Vagina (tissue), 2 donors: ENCODE measurements around the gene IL23R. TPM values are rescaled to one million over a fixed set of nuclear protein-coding genes. Genes with fewer than 3 reads are reported as not detected.

Source experiments
- DNase-seq, 2 donors: peaks; one replicate each; pipeline ENCODE4 v3.0.0-alpha.2; 2017; ENCODE audit errors: extremely low spot score in 2 of 2
- H3K27ac ChIP-seq: fragments of 200-600 bp; sonication (generic); one replicate; pipeline ENCODE4 v1.5.1; 2019
- H3K27me3 ChIP-seq: fragments of 200-600 bp; sonication (generic); one replicate; pipeline ENCODE4 v1.5.1; 2019
- H3K36me3 ChIP-seq, 2 donors: fragments of 200-600 bp; sonication (generic); one replicate each; pipeline ENCODE4 v1.5.1; 2017 to 2019
- H3K4me1 ChIP-seq: fragments of 200-600 bp; sonication (generic); one replicate; pipeline ENCODE4 v1.5.1; 2019
- H3K4me3 ChIP-seq, 2 donors: fragments of 200-600 bp; sonication (generic); 1 replicate in 1 of 2; 2 replicates in 1 of 2; pipeline ENCODE4 v1.5.1; 2016 to 2019
- H3K9me3 ChIP-seq: fragments of 200-600 bp; sonication (generic); one replicate; pipeline ENCODE4 v1.5.1; 2019
- CTCF ChIP-seq, 3 experiments: fragments of 450-650 bp in 2 of 3; fragments of 200-600 bp in 1 of 3; sonication (generic) in 1 of 3; IDR thresholded peaks; one replicate each; pipeline ENCODE4 v1.5.1; 2017 to 2019; ENCODE audit warnings: antibody characterized with exemption in 3 of 3, mild to moderate bottlenecking in 2 of 3, moderate library complexity in 2 of 3
- POLR2A ChIP-seq, 2 donors: fragments of 450-650 bp; IDR thresholded peaks; one replicate each; pipeline ENCODE4 v1.6.1; 2017; ENCODE audit warnings: antibody characterized with exemption in 2 of 2, mild to moderate bottlenecking in 2 of 2, moderate library complexity in 2 of 2
- POLR2AphosphoS5 ChIP-seq, 2 donors: sonication (generic); formaldehyde crosslinking; IDR thresholded peaks; one replicate each; pipeline ENCODE4 v1.9.0; 2017; ENCODE audit warnings: antibody characterized with exemption in 2 of 2, mild to moderate bottlenecking in 2 of 2, low read depth in 1 of 2; ENCODE audit not compliant: insufficient read depth in 1 of 2
- intact Hi-C: fragments of 100-400 bp; cut with DNase I; formaldehyde crosslinking; loops from one replicate; pipeline ENCODE4 v1.15.1; 2023
- total RNA-seq: library from RNA; depleted of rRNA; stranded (reverse); fragments of >200 nt; gene quantifications from one replicate; pipeline ENCODE4 v1.2.3, GENCODE V29; 2016

Gene IL23R
- total RNA-seq, 1 donor from 2014 or later, result not detected

- Histone ChIP-seq H3K36me3 (no peaks in the 10 kb centered on the region), H3K9me3 (no peaks in the 10 kb centered on the region), H3K27me3 (no peaks in the 10 kb centered on the region), H3K27ac (no peak overlapping the region), H3K4me1 (peaks cover 5% of the 10 kb centered on the region), H3K4me3 (no peak overlapping the region)
- intact Hi-C loops, result loop anchor here (5.0 kb wide), 2 partner anchors 151 to 386 kb away; no protein-coding TSS in a partner anchor
- TF ChIP-seq POLR2A (IDR thresholded peaks at IDR 0.05), result no peak
- no peak for TF ChIP-seq POLR2AphosphoS5 (IDR thresholded peaks at IDR 0.05; ENCODE audit: insufficient read depth in 1 of 2, low read depth in 1 of 2)
- TF ChIP-seq CTCF (IDR thresholded peaks at IDR 0.05), result no peak
- no peak for DNase-seq
Observed at GRCh38 chr1:67148516-67149178, 17.6 kb upstream of the IL23R start.

- TF ChIP-seq CTCF (IDR thresholded peaks at IDR 0.05) (peak; percentile 64 to 78 (median 67)), POLR2A (IDR thresholded peaks at IDR 0.05) (no peak), POLR2AphosphoS5 (IDR thresholded peaks at IDR 0.05; ENCODE audit: insufficient read depth in 1 of 2, low read depth in 1 of 2) (no peak)
- H3K27ac ChIP-seq, result no peak overlapping the region
- DNase-seq, result no peak
Observed at GRCh38 chr1:67149179-67149770, 17.0 kb upstream of the IL23R start.

GRCh38 chr1:67150931-67151330 is 15.3 kb upstream of the IL23R start:
- intact Hi-C loops, result no loop called here
- TF ChIP-seq POLR2A (IDR thresholded peaks at IDR 0.05) (no peak), POLR2AphosphoS5 (IDR thresholded peaks at IDR 0.05; ENCODE audit: insufficient read depth in 1 of 2, low read depth in 1 of 2) (no peak)
- Histone ChIP-seq H3K4me1 (peaks cover 5% of the 10 kb centered on the region), H3K9me3 (no peaks in the 10 kb centered on the region), H3K36me3 (no peaks in the 10 kb centered on the region), H3K4me3 (no peak overlapping the region), H3K27me3 (no peaks in the 10 kb centered on the region), H3K27ac (no peak overlapping the region)
- DNase-seq, result no peak

More at GRCh38 chr1:67149179-67149770, 17.0 kb upstream of the IL23R start:
- H3K4me3 ChIP-seq, result no peak overlapping the region
- H3K27me3 ChIP-seq, result no peaks in the 10 kb centered on the region
- intact Hi-C loops, result loop anchor here (5.0 kb wide), 2 partner anchors 152 to 387 kb away; no protein-coding TSS in a partner anchor
- no peaks in the 10 kb centered on the region for H3K36me3 ChIP-seq
- H3K4me1 ChIP-seq, result peaks cover 5% of the 10 kb centered on the region
- no peaks in the 10 kb centered on the region for H3K9me3 ChIP-seq

GRCh38 chr1:67158401-67158800 is 7.9 kb upstream of the IL23R start:
- TF ChIP-seq CTCF (IDR thresholded peaks at IDR 0.05) (no peak), POLR2A (IDR thresholded peaks at IDR 0.05) (no peak), POLR2AphosphoS5 (IDR thresholded peaks at IDR 0.05; ENCODE audit: insufficient read depth in 1 of 2, low read depth in 1 of 2) (no peak)
- no peak overlapping the region for H3K4me3 ChIP-seq
- no peak overlapping the region for H3K27ac ChIP-seq
- no peaks in the 10 kb centered on the region for H3K4me1 ChIP-seq
- H3K9me3 ChIP-seq, result no peaks in the 10 kb centered on the region
- H3K36me3 ChIP-seq, result no peaks in the 10 kb centered on the region
- H3K27me3 ChIP-seq, result no peaks in the 10 kb centered on the region
- no peak for DNase-seq
- intact Hi-C loops, result no loop called here

- Histone ChIP-seq H3K36me3 (no peaks in the 10 kb centered on the region), H3K27me3 (no peaks in the 10 kb centered on the region), H3K9me3 (no peaks in the 10 kb centered on the region), H3K4me3 (no peak overlapping the region), H3K4me1 (no peaks in the 10 kb centered on the region), H3K27ac (no peak overlapping the region)
- TF ChIP-seq POLR2AphosphoS5 (IDR thresholded peaks at IDR 0.05; ENCODE audit: insufficient read depth in 1 of 2, low read depth in 1 of 2) (no peak), POLR2A (IDR thresholded peaks at IDR 0.05) (no peak), CTCF (IDR thresholded peaks at IDR 0.05) (no peak)
- DNase-seq, result no peak
- intact Hi-C loops, result no loop called here
Observed at GRCh38 chr1:67159233-67159632, 7.0 kb upstream of the IL23R start.
